ENCODE results near the gene TAS2R39.

Gene TAS2R39

GRCh38 chr7:143171697-143172096 is 11.5 kb upstream of the TAS2R39 start:
- no peak for TF ChIP-seq CEBPB (IDR thresholded peaks at IDR 0.05)
- TF ChIP-seq ZBTB7A (IDR thresholded peaks at IDR 0.05; ENCODE audit: low read depth) = no peak
- no peak for TF ChIP-seq RAD21 (IDR thresholded peaks at IDR 0.05; ENCODE audit: low read depth)
- no peak for TF ChIP-seq TEAD4 (IDR thresholded peaks at IDR 0.05)
- no peak for TF ChIP-seq NFIC (IDR thresholded peaks at IDR 0.05)

- TF ChIP-seq NFIC (IDR thresholded peaks at IDR 0.05) (peak; percentile 74), CREB1 (IDR thresholded peaks at IDR 0.05; ENCODE audit: low read depth) (no peak), FOXM1 (IDR thresholded peaks at IDR 0.05; ENCODE audit: borderline replicate concordance, low read depth) (no peak), YY1 (IDR thresholded peaks at IDR 0.05; ENCODE audit: low read depth) (no peak), RAD21 (IDR thresholded peaks at IDR 0.05; ENCODE audit: low read depth) (no peak), CEBPB (IDR thresholded peaks at IDR 0.05) (no peak), TEAD4 (IDR thresholded peaks at IDR 0.05) (no peak)
Measured at GRCh38 chr7:143172354-143172753, 10.9 kb upstream of the TAS2R39 start.

GRCh38 chr7:143176128-143176527 is 7.1 kb upstream of the TAS2R39 start:
- TF ChIP-seq, protein P1, sequence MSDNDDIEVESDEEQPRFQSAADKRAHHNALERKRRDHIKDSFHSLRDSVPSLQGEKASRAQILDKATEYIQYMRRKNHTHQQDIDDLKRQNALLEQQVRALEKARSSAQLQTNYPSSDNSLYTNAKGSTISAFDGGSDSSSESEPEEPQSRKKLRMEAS (IDR thresholded peaks at IDR 0.05) = no peak
- TF ChIP-seq EGR1 (IDR thresholded peaks at IDR 0.05) (no peak), TCF12 (IDR thresholded peaks at IDR 0.05; ENCODE audit: low read depth) (no peak), EP300 (IDR thresholded peaks at IDR 0.05; ENCODE audit: borderline replicate concordance) (no peak), RAD21 (IDR thresholded peaks at IDR 0.05; ENCODE audit: low read depth) (no peak), FOXM1 (IDR thresholded peaks at IDR 0.05; ENCODE audit: borderline replicate concordance, low read depth) (no peak), TEAD4 (IDR thresholded peaks at IDR 0.05) (no peak)
- TF ChIP-seq, protein P2, sequence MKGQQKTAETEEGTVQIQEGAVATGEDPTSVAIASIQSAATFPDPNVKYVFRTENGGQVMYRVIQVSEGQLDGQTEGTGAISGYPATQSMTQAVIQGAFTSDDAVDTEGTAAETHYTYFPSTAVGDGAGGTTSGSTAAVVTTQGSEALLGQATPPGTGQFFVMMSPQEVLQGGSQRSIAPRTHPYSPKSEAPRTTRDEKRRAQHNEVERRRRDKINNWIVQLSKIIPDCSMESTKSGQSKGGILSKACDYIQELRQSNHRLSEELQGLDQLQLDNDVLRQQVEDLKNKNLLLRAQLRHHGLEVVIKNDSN (IDR thresholded peaks at IDR 0.05) = no peak

DNA sequence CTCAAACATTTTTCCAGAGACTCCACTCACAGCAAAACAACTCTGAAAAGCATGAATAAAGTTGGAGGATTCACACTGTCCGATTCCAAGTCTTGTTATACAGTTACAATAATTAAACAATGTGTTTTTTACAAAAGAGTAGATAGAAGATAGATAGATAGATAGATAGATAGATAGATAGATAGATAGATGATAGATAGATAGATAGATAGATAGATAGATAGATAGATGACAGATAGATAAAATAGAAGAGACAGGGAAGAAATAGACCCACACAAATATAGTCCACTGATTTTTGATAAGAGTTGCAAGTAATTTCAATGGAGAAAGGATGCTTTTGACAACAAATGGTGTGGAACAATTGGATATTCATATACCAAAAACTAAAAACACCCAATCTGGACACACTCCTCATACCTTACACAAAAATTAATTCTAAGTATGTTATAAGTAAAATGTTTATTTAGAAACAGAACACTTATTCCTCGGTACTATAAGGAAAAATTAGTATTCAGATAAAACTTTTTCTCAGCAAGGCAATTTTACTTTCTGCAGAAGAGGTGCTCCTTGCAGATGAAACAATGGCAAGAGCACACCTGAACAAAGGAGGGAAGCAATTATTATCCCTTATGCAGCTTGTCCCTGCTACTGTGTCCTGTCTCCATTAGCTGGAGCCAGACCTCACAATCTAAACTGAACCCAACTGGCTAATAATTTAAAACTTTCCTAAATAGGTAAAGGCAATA is 5.7 kb upstream of the TAS2R39 start:
- no peak for TF ChIP-seq TEAD4 (IDR thresholded peaks at IDR 0.05)
- no peak for TF ChIP-seq CEBPB (IDR thresholded peaks at IDR 0.05)
- TF ChIP-seq EGR1 (IDR thresholded peaks at IDR 0.05) = no peak
- no peak for TF ChIP-seq TCF12 (IDR thresholded peaks at IDR 0.05; ENCODE audit: low read depth)
- TF ChIP-seq RAD21 (IDR thresholded peaks at IDR 0.05; ENCODE audit: low read depth) = no peak
- TF ChIP-seq, protein P1 (IDR thresholded peaks at IDR 0.05) = no peak
- TF ChIP-seq CREB1 (IDR thresholded peaks at IDR 0.05; ENCODE audit: low read depth) = no peak
- no peak for TF ChIP-seq ZBTB7A (IDR thresholded peaks at IDR 0.05; ENCODE audit: low read depth)
- no peak for TF ChIP-seq NFIC (IDR thresholded peaks at IDR 0.05)
- TF ChIP-seq EP300 (IDR thresholded peaks at IDR 0.05; ENCODE audit: borderline replicate concordance) = no peak
- TF ChIP-seq, protein P3, sequence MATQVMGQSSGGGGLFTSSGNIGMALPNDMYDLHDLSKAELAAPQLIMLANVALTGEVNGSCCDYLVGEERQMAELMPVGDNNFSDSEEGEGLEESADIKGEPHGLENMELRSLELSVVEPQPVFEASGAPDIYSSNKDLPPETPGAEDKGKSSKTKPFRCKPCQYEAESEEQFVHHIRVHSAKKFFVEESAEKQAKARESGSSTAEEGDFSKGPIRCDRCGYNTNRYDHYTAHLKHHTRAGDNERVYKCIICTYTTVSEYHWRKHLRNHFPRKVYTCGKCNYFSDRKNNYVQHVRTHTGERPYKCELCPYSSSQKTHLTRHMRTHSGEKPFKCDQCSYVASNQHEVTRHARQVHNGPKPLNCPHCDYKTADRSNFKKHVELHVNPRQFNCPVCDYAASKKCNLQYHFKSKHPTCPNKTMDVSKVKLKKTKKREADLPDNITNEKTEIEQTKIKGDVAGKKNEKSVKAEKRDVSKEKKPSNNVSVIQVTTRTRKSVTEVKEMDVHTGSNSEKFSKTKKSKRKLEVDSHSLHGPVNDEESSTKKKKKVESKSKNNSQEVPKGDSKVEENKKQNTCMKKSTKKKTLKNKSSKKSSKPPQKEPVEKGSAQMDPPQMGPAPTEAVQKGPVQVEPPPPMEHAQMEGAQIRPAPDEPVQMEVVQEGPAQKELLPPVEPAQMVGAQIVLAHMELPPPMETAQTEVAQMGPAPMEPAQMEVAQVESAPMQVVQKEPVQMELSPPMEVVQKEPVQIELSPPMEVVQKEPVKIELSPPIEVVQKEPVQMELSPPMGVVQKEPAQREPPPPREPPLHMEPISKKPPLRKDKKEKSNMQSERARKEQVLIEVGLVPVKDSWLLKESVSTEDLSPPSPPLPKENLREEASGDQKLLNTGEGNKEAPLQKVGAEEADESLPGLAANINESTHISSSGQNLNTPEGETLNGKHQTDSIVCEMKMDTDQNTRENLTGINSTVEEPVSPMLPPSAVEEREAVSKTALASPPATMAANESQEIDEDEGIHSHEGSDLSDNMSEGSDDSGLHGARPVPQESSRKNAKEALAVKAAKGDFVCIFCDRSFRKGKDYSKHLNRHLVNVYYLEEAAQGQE (IDR thresholded peaks at IDR 0.05; ENCODE audit: low read depth) = no peak
- TF ChIP-seq, protein P2 (IDR thresholded peaks at IDR 0.05) = no peak
- TF ChIP-seq YY1 (IDR thresholded peaks at IDR 0.05; ENCODE audit: low read depth) = no peak
- TF ChIP-seq TAF1 (IDR thresholded peaks at IDR 0.05; ENCODE audit: low read depth) = no peak

DNA sequence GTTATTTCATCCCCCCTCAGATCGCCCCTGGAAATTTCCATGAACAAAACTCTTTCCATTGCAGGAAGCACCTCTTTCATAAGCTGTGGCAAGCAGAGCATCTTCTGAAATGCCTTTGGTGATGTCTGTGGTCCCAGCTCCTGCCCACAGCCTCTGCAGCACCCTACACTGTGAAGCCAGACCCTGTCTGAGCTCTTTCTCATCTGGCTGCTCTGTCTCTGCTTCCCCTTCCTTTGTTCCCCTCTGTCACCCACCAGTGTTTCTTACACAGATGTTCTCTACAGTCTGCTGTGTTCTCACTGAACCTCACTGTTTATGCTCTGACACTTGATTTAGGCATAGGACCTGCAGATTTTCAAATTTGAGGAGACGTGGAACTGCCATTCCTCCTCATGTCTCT is 1.9 kb upstream of the TAS2R39 start:
- TF ChIP-seq CEBPB (IDR thresholded peaks at IDR 0.05) (no peak), TEAD4 (IDR thresholded peaks at IDR 0.05) (no peak), EP300 (IDR thresholded peaks at IDR 0.05; ENCODE audit: borderline replicate concordance) (no peak), TAF1 (IDR thresholded peaks at IDR 0.05; ENCODE audit: low read depth) (no peak), ZBTB7A (IDR thresholded peaks at IDR 0.05; ENCODE audit: low read depth) (no peak), CREB1 (IDR thresholded peaks at IDR 0.05; ENCODE audit: low read depth) (no peak)
- TF ChIP-seq, protein P2 (IDR thresholded peaks at IDR 0.05) = no peak

DNA sequence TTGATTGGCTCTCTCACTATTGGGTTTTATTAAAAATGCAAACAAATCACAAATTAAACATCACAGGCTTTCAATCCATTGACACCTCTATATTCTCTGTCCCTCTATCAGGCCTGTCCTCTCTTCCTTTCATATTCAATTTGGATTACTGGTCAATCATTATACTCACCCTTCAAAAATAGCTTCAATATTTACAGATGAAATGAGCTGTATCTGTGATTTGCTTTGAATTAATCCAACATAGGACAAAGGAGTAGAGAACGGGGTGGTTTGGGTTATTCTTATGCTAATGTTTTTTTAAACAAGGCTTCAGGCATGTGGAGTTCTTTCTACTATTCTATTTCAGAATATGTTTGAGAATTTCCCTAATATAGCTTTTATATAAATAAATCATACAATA is 2.3 kb downstream of the TAS2R39 start:
- TF ChIP-seq ZBTB7A (IDR thresholded peaks at IDR 0.05; ENCODE audit: low read depth) (no peak), CREB1 (IDR thresholded peaks at IDR 0.05; ENCODE audit: low read depth) (no peak), RAD21 (IDR thresholded peaks at IDR 0.05; ENCODE audit: low read depth) (no peak)
- TF ChIP-seq, protein P1 (IDR thresholded peaks at IDR 0.05) = no peak

DNA sequence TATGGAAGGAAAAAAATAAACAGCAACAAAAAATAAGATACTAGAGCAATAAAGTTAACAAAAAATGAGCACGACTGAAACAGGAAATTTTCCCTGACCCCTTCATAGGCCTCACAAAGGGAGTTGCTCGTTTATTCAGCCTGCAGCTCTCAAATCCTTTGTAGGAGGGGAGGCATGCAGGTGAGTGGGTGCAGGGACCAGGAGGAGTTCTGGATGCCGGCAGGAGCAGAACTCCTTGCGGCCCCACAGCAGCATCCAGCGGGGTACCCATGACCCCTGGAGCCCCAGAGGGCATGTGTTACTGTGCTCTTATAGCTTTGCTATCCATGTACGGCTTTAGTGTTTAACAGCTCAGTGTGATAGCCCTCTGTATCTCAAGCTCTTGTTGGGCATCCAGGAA is 5.8 kb downstream of the TAS2R39 start:
- TF ChIP-seq NFIC (IDR thresholded peaks at IDR 0.05) (no peak), CEBPB (IDR thresholded peaks at IDR 0.05) (no peak), TEAD4 (IDR thresholded peaks at IDR 0.05) (no peak), TAF1 (IDR thresholded peaks at IDR 0.05; ENCODE audit: low read depth) (no peak), CREB1 (IDR thresholded peaks at IDR 0.05; ENCODE audit: low read depth) (no peak), RAD21 (IDR thresholded peaks at IDR 0.05; ENCODE audit: low read depth) (no peak), FOXM1 (IDR thresholded peaks at IDR 0.05; ENCODE audit: borderline replicate concordance, low read depth) (no peak), EP300 (IDR thresholded peaks at IDR 0.05; ENCODE audit: borderline replicate concordance) (no peak), YY1 (IDR thresholded peaks at IDR 0.05; ENCODE audit: low read depth) (no peak), TCF12 (IDR thresholded peaks at IDR 0.05; ENCODE audit: low read depth) (no peak), EGR1 (IDR thresholded peaks at IDR 0.05) (no peak)
- TF ChIP-seq, protein P2 (IDR thresholded peaks at IDR 0.05) = no peak
- TF ChIP-seq, protein P3 (IDR thresholded peaks at IDR 0.05; ENCODE audit: low read depth) = no peak
- TF ChIP-seq, protein P1 (IDR thresholded peaks at IDR 0.05) = no peak

Data from Ishikawa (cell line).